SU-DHL-6 (cell line): ENCODE measurements around the gene DBR1.

Source experiments
- CTCF ChIP-seq: fragments of 200-600 bp; sonication (generic); IDR thresholded peaks from one replicate; pipeline ENCODE4 v1.5.1; 2017; ENCODE audit warnings: antibody characterized with exemption, mild to moderate bottlenecking, low read length, moderate library complexity; ENCODE audit not compliant: insufficient read depth, poor library complexity, severe bottlenecking
- EZH2phosphoT487 ChIP-seq: fragments of 200-600 bp; sonication (generic), shearing (Covaris generic); conservative IDR thresholded peaks from 2 replicates; pipeline ENCODE4 v1.6.1; 2018; ENCODE audit warnings: mild to moderate bottlenecking, antibody characterized with exemption, low read length, moderate library complexity, mixed read lengths

GRCh38 chr3:138187296-138188012, 12.7 kb upstream of the DBR1 start, which contains the start of gene ARMC8:
- no peak for TF ChIP-seq CTCF
- no peak for TF ChIP-seq EZH2phosphoT487
